Measurements from ENCODE around the gene CSNK1G2.

Gene CSNK1G2

GRCh38 chr19:1912760-1913505 lies 28.0 kb upstream of the CSNK1G2 start:
- ChIA-PET CTCF (no interaction called here), POLR2A (interaction anchor here (1.4 kb wide), 1 partner anchor 8 kb away, joined by 8 read pairs; the partner anchor contains the start of genes ADAT3 and SCAMP4)
- DNase-seq (ENCODE audit: extremely low spot score), result no peak
- TF ChIP-seq PKNOX1 (IDR thresholded peaks at IDR 0.05) (no peak), TARDBP (IDR thresholded peaks at IDR 0.05) (no peak), LEF1 (IDR thresholded peaks at IDR 0.05; ENCODE audit: borderline replicate concordance) (no peak), FOXA1 (IDR thresholded peaks at IDR 0.05) (no peak), ARNT (IDR thresholded peaks at IDR 0.05) (no peak), FOXM1 (IDR thresholded peaks at IDR 0.05; ENCODE audit: borderline replicate concordance) (no peak), HDGF (IDR thresholded peaks at IDR 0.05; ENCODE audit: borderline replicate concordance) (no peak), SP1 (IDR thresholded peaks at IDR 0.05) (no peak), ELF4 (IDR thresholded peaks at IDR 0.05) (no peak), NFRKB (IDR thresholded peaks at IDR 0.05) (no peak)

- no peak for TF ChIP-seq TARDBP (IDR thresholded peaks at IDR 0.05)
- TF ChIP-seq ZNF384 (IDR thresholded peaks at IDR 0.05), result no peak
- TF ChIP-seq CTBP1 (IDR thresholded peaks at IDR 0.05; ENCODE audit: borderline replicate concordance), result no peak
- no peak for TF ChIP-seq FOXA1 (IDR thresholded peaks at IDR 0.05)
- no peak for TF ChIP-seq NFRKB (IDR thresholded peaks at IDR 0.05)
- no peak for TF ChIP-seq SUZ12 (IDR thresholded peaks at IDR 0.05)
- ChIA-PET CTCF (no interaction called here), POLR2A (interaction anchor here (1.4 kb wide), 1 partner anchor 9 kb away, joined by 8 read pairs; the partner anchor contains the start of genes ADAT3 and SCAMP4)
- no peak for DNase-seq (ENCODE audit: extremely low spot score)
Measured at GRCh38 chr19:1913781-1914577, 27.0 kb upstream of the CSNK1G2 start.

GRCh38 chr19:1914826-1915341 lies 26.1 kb upstream of the CSNK1G2 start:
- TF ChIP-seq SP1 (IDR thresholded peaks at IDR 0.05), result no peak
- TF ChIP-seq FOXM1 (IDR thresholded peaks at IDR 0.05; ENCODE audit: borderline replicate concordance), result no peak
- no peak for TF ChIP-seq HDGF (IDR thresholded peaks at IDR 0.05; ENCODE audit: borderline replicate concordance)
- TF ChIP-seq TARDBP (IDR thresholded peaks at IDR 0.05), result no peak
- no peak for TF ChIP-seq FOXK2 (IDR thresholded peaks at IDR 0.05)
- TF ChIP-seq SUZ12 (IDR thresholded peaks at IDR 0.05), result no peak
- CTCF ChIA-PET, result no interaction called here
- DNase-seq (ENCODE audit: extremely low spot score), result no peak
- POLR2A ChIA-PET, result interaction anchor here (1.3 kb wide), 1 partner anchor 9 kb away, joined by 3 read pairs; the partner anchor contains the start of genes ADAT3 and SCAMP4

- DNase-seq (ENCODE audit: extremely low spot score), result no peak
- ChIA-PET CTCF (no interaction called here), POLR2A (no interaction called here)
- TF ChIP-seq PKNOX1 (IDR thresholded peaks at IDR 0.05), result no peak
- TF ChIP-seq ZNF384 (IDR thresholded peaks at IDR 0.05), result no peak
- no peak for TF ChIP-seq ELF4 (IDR thresholded peaks at IDR 0.05)
- TF ChIP-seq FOXA1 (IDR thresholded peaks at IDR 0.05), result no peak
- TF ChIP-seq L3MBTL2 (conservative IDR thresholded peaks at IDR 0.05), result no peak
- TF ChIP-seq SP1 (IDR thresholded peaks at IDR 0.05), result no peak
- no peak for TF ChIP-seq CTBP1 (IDR thresholded peaks at IDR 0.05; ENCODE audit: borderline replicate concordance)
- TF ChIP-seq NFRKB (IDR thresholded peaks at IDR 0.05), result no peak
- TF ChIP-seq ARNT (IDR thresholded peaks at IDR 0.05), result no peak
- no peak for TF ChIP-seq TARDBP (IDR thresholded peaks at IDR 0.05)
- no peak for TF ChIP-seq HDGF (IDR thresholded peaks at IDR 0.05; ENCODE audit: borderline replicate concordance)
- TF ChIP-seq FOXK2 (IDR thresholded peaks at IDR 0.05), result no peak
- TF ChIP-seq LEF1 (IDR thresholded peaks at IDR 0.05; ENCODE audit: borderline replicate concordance), result no peak
- TF ChIP-seq SUZ12 (IDR thresholded peaks at IDR 0.05), result no peak
- TF ChIP-seq FOXM1 (IDR thresholded peaks at IDR 0.05; ENCODE audit: borderline replicate concordance), result no peak
Measured at GRCh38 chr19:1917146-1917545, 23.8 kb upstream of the CSNK1G2 start.

GRCh38 chr19:1917926-1918325 lies 23.0 kb upstream of the CSNK1G2 start:
- CTCF ChIA-PET, result no interaction called here
- POLR2A ChIA-PET, result interaction anchor here (1.3 kb wide), 1 partner anchor 11 kb away, joined by 3 read pairs; no protein-coding TSS in a partner anchor
- DNase-seq (ENCODE audit: extremely low spot score), result no peak
- TF ChIP-seq HDGF (IDR thresholded peaks at IDR 0.05; ENCODE audit: borderline replicate concordance), result no peak

- ChIA-PET POLR2A (interaction anchor here (1.3 kb wide), 1 partner anchor 12 kb away, joined by 3 read pairs; no protein-coding TSS in a partner anchor), CTCF (no interaction called here)
- no peak for TF ChIP-seq HDGF (IDR thresholded peaks at IDR 0.05; ENCODE audit: borderline replicate concordance)
- DNase-seq (ENCODE audit: extremely low spot score), result no peak
Measured at GRCh38 chr19:1918975-1919374, 22.0 kb upstream of the CSNK1G2 start.

- ChIA-PET POLR2A (no interaction called here), CTCF (no interaction called here)
- no peak for TF ChIP-seq L3MBTL2 (conservative IDR thresholded peaks at IDR 0.05)
- no peak for TF ChIP-seq FOXM1 (IDR thresholded peaks at IDR 0.05; ENCODE audit: borderline replicate concordance)
- TF ChIP-seq SUZ12 (IDR thresholded peaks at IDR 0.05), result no peak
- TF ChIP-seq FOXK2 (IDR thresholded peaks at IDR 0.05), result no peak
- DNase-seq (ENCODE audit: extremely low spot score), result no peak
Measured at GRCh38 chr19:1920644-1921043, 20.3 kb upstream of the CSNK1G2 start.
